Measurements from ENCODE around the gene SMIM3.
"Not testable (repeated sequence)": the region's sequence is repeated elsewhere in the genome, so short reads cannot be mapped to it uniquely, and the experiment has no call there.

Gene SMIM3

GRCh38 chr5:150765799-150766169, 12.8 kb upstream of the SMIM3 start:
- no peak for DNase-seq

- no peak for DNase-seq
Measured at GRCh38 chr5:150766251-150766650, 12.3 kb upstream of the SMIM3 start.

- no peak for DNase-seq
Measured at GRCh38 chr5:150771034-150771795, 7.3 kb upstream of the SMIM3 start.

- no peak for DNase-seq
Measured at GRCh38 chr5:150774145-150774544, 4.4 kb upstream of the SMIM3 start.

- no peak for DNase-seq
Measured at GRCh38 chr5:150777685-150778084, 872 bp upstream of the SMIM3 start.

- no peak for DNase-seq
Measured at GRCh38 chr5:150778088-150778516, 455 bp upstream of the SMIM3 start.

GRCh38 chr5:150779397-150780186, 1.0 kb downstream of the SMIM3 start:
- no peak for DNase-seq

- DNase-seq: no peak
Measured at GRCh38 chr5:150780187-150780692, 1.7 kb downstream of the SMIM3 start.

GRCh38 chr5:150780816-150781221, 2.3 kb downstream of the SMIM3 start:
- no peak for DNase-seq

GRCh38 chr5:150781706-150782614, 3.4 kb downstream of the SMIM3 start:
- no peak for DNase-seq

- DNase-seq: no peak
Measured at GRCh38 chr5:150782850-150783249, 4.3 kb downstream of the SMIM3 start.

GRCh38 chr5:150783422-150783928, 4.9 kb downstream of the SMIM3 start:
- peak; percentile 16 for DNase-seq

- no peak for DNase-seq
Measured at GRCh38 chr5:150785950-150786349, 7.4 kb downstream of the SMIM3 start.

GRCh38 chr5:150786876-150787275, 8.3 kb downstream of the SMIM3 start:
- no peak for DNase-seq

- DNase-seq: no peak
Measured at GRCh38 chr5:150787656-150788055, 9.1 kb downstream of the SMIM3 start.

GRCh38 chr5:150788977-150789376, 10.4 kb downstream of the SMIM3 start:
- DNase-seq: no peak

GRCh38 chr5:150789450-150789849, 10.9 kb downstream of the SMIM3 start:
- no peak for DNase-seq

- no peak for DNase-seq
Measured at GRCh38 chr5:150789943-150790611, 11.5 kb downstream of the SMIM3 start.

GRCh38 chr5:150791536-150791935, 13.0 kb downstream of the SMIM3 start:
- no peak for DNase-seq

GRCh38 chr5:150793423-150793888, 14.9 kb downstream of the SMIM3 start:
- not testable (repeated sequence) for DNase-seq

GRCh38 chr5:150794927-150795326, 16.4 kb downstream of the SMIM3 start:
- no peak for DNase-seq

- DNase-seq: no peak
Measured at GRCh38 chr5:150797384-150797783, 18.8 kb downstream of the SMIM3 start.

Measured in NCI-H1092 treated with DMSO at 0.1 percent for 48 hours (cell line).